ENCODE data around the gene MAP3K6.
"Not testable (repeated sequence)": the region's sequence is repeated elsewhere in the genome, so short reads cannot be mapped to it uniquely, and the experiment has no call there.

MAP3K6 gene

GRCh38 chr1:27391511-27392095 is 24.8 kb upstream of the MAP3K6 start:
- POLR2A ChIA-PET, result interaction anchor here (1.6 kb wide), 1 partner anchor 25 kb away, joined by 5 read pairs; the partner anchor contains the start of gene MAP3K6
- DNase-seq (ENCODE audit: extremely low spot score), result no peak
- CTCF ChIA-PET, result interaction anchor here (0.6 to 2.2 kb wide), 5 partner anchors 15 to 96 kb away, joined by 3 to 7 read pairs (median 5); partner anchors contain the start of gene MAP3K6
- TF ChIP-seq LEF1 (IDR thresholded peaks at IDR 0.05; ENCODE audit: borderline replicate concordance), result no peak
- no peak for TF ChIP-seq PKNOX1 (IDR thresholded peaks at IDR 0.05)
- no peak for TF ChIP-seq SP1 (IDR thresholded peaks at IDR 0.05)
- no peak for TF ChIP-seq ARNT (IDR thresholded peaks at IDR 0.05)
- TF ChIP-seq ELF4 (IDR thresholded peaks at IDR 0.05), result no peak
- TF ChIP-seq FOXM1 (IDR thresholded peaks at IDR 0.05; ENCODE audit: borderline replicate concordance), result no peak
- TF ChIP-seq FOXA1 (IDR thresholded peaks at IDR 0.05), result no peak
- TF ChIP-seq NFRKB (IDR thresholded peaks at IDR 0.05), result no peak
- TF ChIP-seq ZNF384 (IDR thresholded peaks at IDR 0.05), result no peak
- TF ChIP-seq SUZ12 (IDR thresholded peaks at IDR 0.05), result no peak

GRCh38 chr1:27388337-27389005 is 21.7 kb upstream of the MAP3K6 start:
- POLR2A ChIA-PET, result interaction anchor here (2.8 kb wide), 1 partner anchor 22 kb away, joined by 15 read pairs; the partner anchor contains the start of gene MAP3K6
- DNase-seq (ENCODE audit: extremely low spot score), result peak; percentile 64
- CTCF ChIA-PET, result interaction anchor here (0.9 to 3.0 kb wide), 5 partner anchors 11 to 218 kb away, joined by 3 to 10 read pairs (median 8); no protein-coding TSS in a partner anchor
- TF ChIP-seq L3MBTL2 (conservative IDR thresholded peaks at IDR 0.05) (no peak), PKNOX1 (IDR thresholded peaks at IDR 0.05) (no peak), SUZ12 (IDR thresholded peaks at IDR 0.05) (no peak), SP1 (IDR thresholded peaks at IDR 0.05) (no peak), NFRKB (IDR thresholded peaks at IDR 0.05) (no peak), FOXM1 (IDR thresholded peaks at IDR 0.05; ENCODE audit: borderline replicate concordance) (no peak), HDGF (IDR thresholded peaks at IDR 0.05; ENCODE audit: borderline replicate concordance) (no peak), CTBP1 (IDR thresholded peaks at IDR 0.05; ENCODE audit: borderline replicate concordance) (no peak), LEF1 (IDR thresholded peaks at IDR 0.05; ENCODE audit: borderline replicate concordance) (no peak)

GRCh38 chr1:27384797-27385196 is 18.0 kb upstream of the MAP3K6 start:
- CTCF ChIA-PET; POLR2A ChIA-PET; DNase-seq (ENCODE audit: extremely low spot score): not testable (repeated sequence)

GRCh38 chr1:27383661-27384060 is 16.9 kb upstream of the MAP3K6 start:
- ChIA-PET POLR2A (no interaction called here), CTCF (interaction anchor here (0.6 to 2.6 kb wide), 2 partner anchors 18 to 156 kb away, joined by 7 to 8 read pairs; partner anchors contain the start of gene MAP3K6)
- no peak for DNase-seq (ENCODE audit: extremely low spot score)
- TF ChIP-seq ARNT (IDR thresholded peaks at IDR 0.05) (no peak), FOXA1 (IDR thresholded peaks at IDR 0.05) (no peak), NFRKB (IDR thresholded peaks at IDR 0.05) (no peak), HDGF (IDR thresholded peaks at IDR 0.05; ENCODE audit: borderline replicate concordance) (no peak), FOXM1 (IDR thresholded peaks at IDR 0.05; ENCODE audit: borderline replicate concordance) (no peak), LEF1 (IDR thresholded peaks at IDR 0.05; ENCODE audit: borderline replicate concordance) (no peak), ZNF384 (IDR thresholded peaks at IDR 0.05) (no peak), FOXK2 (IDR thresholded peaks at IDR 0.05) (no peak), ELF4 (IDR thresholded peaks at IDR 0.05) (no peak), L3MBTL2 (conservative IDR thresholded peaks at IDR 0.05) (no peak), BHLHE40 (IDR thresholded peaks at IDR 0.05; ENCODE audit: borderline replicate concordance) (no peak), TARDBP (IDR thresholded peaks at IDR 0.05) (no peak), SP1 (IDR thresholded peaks at IDR 0.05) (no peak), SUZ12 (IDR thresholded peaks at IDR 0.05) (no peak), CTBP1 (IDR thresholded peaks at IDR 0.05; ENCODE audit: borderline replicate concordance) (no peak), PKNOX1 (IDR thresholded peaks at IDR 0.05) (no peak)

GRCh38 chr1:27383039-27383605 is 16.4 kb upstream of the MAP3K6 start, which contains the start of gene CD164L2:
Gene CD164L2, minus strand, starts transcription at chr1:27383333. Its CDS starts 94 bp downstream, at chr1:27383239.
- DNase-seq (ENCODE audit: extremely low spot score), result peak; percentile 49
- ChIA-PET CTCF (interaction anchor here (0.6 to 2.6 kb wide), 3 partner anchors 17 to 155 kb away, joined by 5 to 8 read pairs (median 7); partner anchors contain the start of gene MAP3K6), POLR2A (interaction anchor here (1.9 kb wide), 1 partner anchor 17 kb away, joined by 13 read pairs; the partner anchor contains the start of gene MAP3K6)
- TF ChIP-seq LEF1 (IDR thresholded peaks at IDR 0.05; ENCODE audit: borderline replicate concordance), result no peak
- TF ChIP-seq PKNOX1 (IDR thresholded peaks at IDR 0.05), result no peak
- no peak for TF ChIP-seq FOXK2 (IDR thresholded peaks at IDR 0.05)
- TF ChIP-seq SP1 (IDR thresholded peaks at IDR 0.05), result no peak
- no peak for TF ChIP-seq TARDBP (IDR thresholded peaks at IDR 0.05)
- TF ChIP-seq ARNT (IDR thresholded peaks at IDR 0.05), result no peak
- TF ChIP-seq FOXA1 (IDR thresholded peaks at IDR 0.05), result no peak
- no peak for TF ChIP-seq CTBP1 (IDR thresholded peaks at IDR 0.05; ENCODE audit: borderline replicate concordance)
- TF ChIP-seq ELF4 (IDR thresholded peaks at IDR 0.05), result no peak
- TF ChIP-seq FOXM1 (IDR thresholded peaks at IDR 0.05; ENCODE audit: borderline replicate concordance), result no peak
- TF ChIP-seq NFRKB (IDR thresholded peaks at IDR 0.05), result no peak
- no peak for TF ChIP-seq L3MBTL2 (conservative IDR thresholded peaks at IDR 0.05)
- TF ChIP-seq HDGF (IDR thresholded peaks at IDR 0.05; ENCODE audit: borderline replicate concordance), result no peak
- no peak for TF ChIP-seq BHLHE40 (IDR thresholded peaks at IDR 0.05; ENCODE audit: borderline replicate concordance)
- TF ChIP-seq SUZ12 (IDR thresholded peaks at IDR 0.05), result no peak
- TF ChIP-seq ZNF384 (IDR thresholded peaks at IDR 0.05), result no peak
